Lung (tissue), 12 donors: Measurements from ENCODE around the gene SAMM50. TPM values are rescaled to one million over a fixed set of nuclear protein-coding genes. Genes with fewer than 3 reads are reported as not detected.

Source experiments
- ATAC-seq: fragments of 200-7000 bp; cut with Tn5 transposase; one replicate; pipeline ENCODE4 v1.9.1; 2020; ENCODE audit warnings: moderate number of reproducible peaks; ENCODE audit not compliant: insufficient read depth, low FRiP score
- DNase-seq, 3 donors: peaks; one replicate each; pipeline ENCODE4 v3.0.0-alpha.2; 2013 to 2017
- H3K27ac ChIP-seq, 2 donors: one replicate each; pipeline ENCODE4 v1.5.1; 2013; ENCODE audit warnings: mild to moderate bottlenecking in 2 of 2, moderate library complexity in 2 of 2, control low read depth in 1 of 2, inconsistent platforms in 1 of 2, low read depth in 1 of 2, low read length in 1 of 2
- H3K27me3 ChIP-seq, 3 donors: one replicate each; pipeline ENCODE4 v1.5.1; 2013; ENCODE audit warnings: low read length in 2 of 3; ENCODE audit not compliant: control insufficient read depth in 3 of 3, insufficient read depth in 3 of 3
- H3K36me3 ChIP-seq, 4 donors: one replicate each; pipeline ENCODE4 v1.5.1; 2013; ENCODE audit warnings: low read length in 4 of 4, mild to moderate bottlenecking in 1 of 4, moderate library complexity in 1 of 4; ENCODE audit not compliant: control insufficient read depth in 4 of 4, insufficient read depth in 4 of 4
- H3K4me1 ChIP-seq, 5 donors: one replicate each; pipeline ENCODE4 v1.5.1; 2013; ENCODE audit warnings: low read length in 5 of 5, mild to moderate bottlenecking in 2 of 5, moderate library complexity in 1 of 5; ENCODE audit not compliant: control insufficient read depth in 5 of 5, insufficient read depth in 5 of 5
- H3K4me3 ChIP-seq: one replicate; pipeline ENCODE4 v1.5.1; 2013; ENCODE audit warnings: mild to moderate bottlenecking, control low read depth, moderate library complexity
- H3K9ac ChIP-seq, 2 donors: one replicate each; pipeline ENCODE4 v1.5.1; 2013; ENCODE audit warnings: low read length in 2 of 2, control low read depth in 1 of 2; ENCODE audit not compliant: insufficient read depth in 1 of 2
- H3K9me3 ChIP-seq, 4 donors: one replicate each; pipeline ENCODE4 v1.5.1; 2013; ENCODE audit warnings: low read length in 3 of 4, mild to moderate bottlenecking in 1 of 4, moderate library complexity in 1 of 4; ENCODE audit not compliant: control insufficient read depth in 4 of 4, insufficient read depth in 3 of 4
- WGBS, 2 donors: extraction: QIAGEN DNeasy Blood & Tissue Kit; methylation state at CpG; one replicate each; pipeline ENCODE4 v1.1.7; 2013; 5-methylcytosine and 5-hydroxymethylcytosine counted together
- polyA plus RNA-seq, 2 donors: library from polyadenylated mRNA; stranded (reverse); fragments of 200-250 nt; gene quantifications; one replicate each; pipeline ENCODE4 v1.2.1, GENCODE V29; 2013
- total RNA-seq, 2 donors: library from RNA; depleted of rRNA in 1 of 2; stranded (reverse); fragments of >200 nt in 1 of 2; gene quantifications; one replicate each; pipeline ENCODE4 v1.2.1, GENCODE V29; 2014 to 2021
- TF ChIP-seq, protein P1 (sequence below): IDR thresholded peaks from 2 replicates; pipeline ENCODE4 v1.5.1; 2012; ENCODE audit warnings: mild to moderate bottlenecking; ENCODE audit errors: control extremely low read depth, extremely low read depth
- donor health status: control.
- donor health status: control.
- donor health status: Bipolar disorder and iron deficiency.
- donor health status: healthy.
- donor health status: DM: yes; HTN: yes; CAD: no.

SAMM50 gene
- total and polyA plus RNA-seq, 4 donors: 11.2 to 35.9 (median 30.5) TPM

DNA sequence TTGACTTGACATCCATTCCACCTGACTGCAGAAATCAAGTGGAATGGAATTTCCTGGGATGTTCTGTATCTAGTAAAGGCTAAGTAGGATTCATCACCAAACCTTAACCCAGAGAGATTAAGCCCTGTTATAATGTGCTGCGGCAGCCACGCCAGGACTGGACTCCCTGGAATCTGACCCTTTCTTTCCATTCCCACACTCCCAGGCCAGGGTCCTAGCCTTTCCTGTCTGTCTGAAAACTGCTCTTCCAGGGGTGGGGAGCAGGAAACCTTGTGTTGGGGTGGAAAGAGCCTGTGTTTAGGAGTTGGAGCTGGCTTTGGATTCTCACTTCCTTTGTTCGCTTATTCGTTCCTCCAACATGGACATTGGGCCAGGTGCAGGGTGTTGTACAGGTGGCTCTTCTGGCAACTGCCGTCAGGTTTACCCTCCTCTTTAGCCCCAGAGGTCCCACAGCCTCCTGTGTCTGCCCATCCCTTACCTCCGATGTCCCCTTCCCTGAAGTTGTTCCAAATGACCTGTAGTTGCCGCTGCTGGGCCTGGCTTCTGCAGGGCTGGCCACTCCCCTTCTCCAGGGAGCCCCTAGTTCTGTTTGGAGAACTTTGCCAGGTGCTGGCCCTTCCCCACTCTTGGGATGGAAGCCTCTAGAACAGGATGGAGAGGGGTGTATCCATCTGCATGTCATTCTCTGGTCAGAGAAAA is 48.3 kb downstream of the SAMM50 start:
- Histone ChIP-seq H3K27ac (no peak overlapping the region), H3K36me3 (peaks cover 0 to 4% (median 3%) of the 10 kb centered on the region in 4 donors), H3K4me1 (peaks cover 0 to 22% (median 8%) of the 10 kb centered on the region in 5 donors), H3K9me3 (peaks cover 0 to 6% (median 1%) of the 10 kb centered on the region in 4 donors), H3K27me3 (no peaks in the 10 kb centered on the region), H3K4me3 (no peak overlapping the region), H3K9ac (no peak overlapping the region)
- WGBS, 2 donors: 78 to 82% methylated on average over 7 of the region's 7 CpGs
- ATAC-seq: no peak
- TF ChIP-seq, protein P1, sequence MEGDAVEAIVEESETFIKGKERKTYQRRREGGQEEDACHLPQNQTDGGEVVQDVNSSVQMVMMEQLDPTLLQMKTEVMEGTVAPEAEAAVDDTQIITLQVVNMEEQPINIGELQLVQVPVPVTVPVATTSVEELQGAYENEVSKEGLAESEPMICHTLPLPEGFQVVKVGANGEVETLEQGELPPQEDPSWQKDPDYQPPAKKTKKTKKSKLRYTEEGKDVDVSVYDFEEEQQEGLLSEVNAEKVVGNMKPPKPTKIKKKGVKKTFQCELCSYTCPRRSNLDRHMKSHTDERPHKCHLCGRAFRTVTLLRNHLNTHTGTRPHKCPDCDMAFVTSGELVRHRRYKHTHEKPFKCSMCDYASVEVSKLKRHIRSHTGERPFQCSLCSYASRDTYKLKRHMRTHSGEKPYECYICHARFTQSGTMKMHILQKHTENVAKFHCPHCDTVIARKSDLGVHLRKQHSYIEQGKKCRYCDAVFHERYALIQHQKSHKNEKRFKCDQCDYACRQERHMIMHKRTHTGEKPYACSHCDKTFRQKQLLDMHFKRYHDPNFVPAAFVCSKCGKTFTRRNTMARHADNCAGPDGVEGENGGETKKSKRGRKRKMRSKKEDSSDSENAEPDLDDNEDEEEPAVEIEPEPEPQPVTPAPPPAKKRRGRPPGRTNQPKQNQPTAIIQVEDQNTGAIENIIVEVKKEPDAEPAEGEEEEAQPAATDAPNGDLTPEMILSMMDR: no peak
- DNase-seq: peak in 2 of 3 donors; percentile 31 to 40

DNA sequence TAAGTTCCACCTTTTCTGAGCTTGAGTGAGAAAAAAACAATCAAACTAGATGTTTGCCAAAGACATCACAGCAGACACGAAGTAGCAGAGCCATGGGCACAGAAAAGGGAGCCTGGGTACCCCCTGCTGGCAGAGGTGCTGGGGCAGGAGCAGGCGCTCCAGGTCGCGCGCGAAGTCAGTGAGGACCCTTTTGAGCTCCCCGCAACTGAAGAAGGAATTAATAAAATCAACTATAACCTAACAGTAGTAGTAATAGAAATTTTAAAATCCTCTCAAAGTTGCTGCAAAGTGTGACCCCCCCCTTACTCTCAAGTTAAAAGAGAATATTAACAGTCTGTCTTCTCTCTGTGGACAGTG is 48.8 kb downstream of the SAMM50 start:
- WGBS, 2 donors: 91 to 93% methylated on average over 7 of the region's 7 CpGs
- Histone ChIP-seq H3K9me3 (peaks cover 0 to 6% (median 1%) of the 10 kb centered on the region in 4 donors), H3K27me3 (no peaks in the 10 kb centered on the region), H3K36me3 (peaks cover 0 to 4% (median 0%) of the 10 kb centered on the region in 4 donors), H3K9ac (no peak overlapping the region), H3K27ac (no peak overlapping the region), H3K4me3 (no peak overlapping the region), H3K4me1 (peaks cover 0 to 21% (median 8%) of the 10 kb centered on the region in 5 donors)
- TF ChIP-seq, protein P1: no peak
- no peak for DNase-seq
- ATAC-seq: no peak

DNA sequence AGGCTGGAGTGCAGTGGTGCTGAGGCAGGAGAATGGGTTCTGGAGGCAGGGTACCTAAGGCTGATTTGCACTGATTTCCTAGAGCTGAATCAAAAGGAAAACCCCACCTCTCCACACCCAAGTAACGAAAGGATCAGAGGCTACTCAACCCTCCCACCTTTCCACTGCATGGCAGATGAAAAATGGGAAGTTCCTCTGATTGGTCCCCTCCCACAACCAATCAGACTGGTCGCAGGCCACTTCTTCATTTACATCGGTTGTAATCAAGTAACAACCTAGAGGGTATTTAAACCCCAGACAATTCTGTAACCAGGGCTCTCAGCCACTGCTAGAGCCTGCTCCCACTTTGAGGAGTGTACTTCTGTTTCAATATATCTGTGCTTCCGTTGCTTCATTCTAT is 50.3 kb downstream of the SAMM50 start:
- WGBS, 2 donors: 70 to 82% methylated on average over 4 of the region's 4 CpGs
- TF ChIP-seq, protein P1: no peak

More for the DNA sequence above, 50.3 kb downstream of the SAMM50 start:
- H3K36me3 ChIP-seq: no peaks in the 10 kb centered on the region
- no peak overlapping the region for H3K4me3 ChIP-seq
- H3K9me3 ChIP-seq: peaks cover 0 to 6% (median 1%) of the 10 kb centered on the region in 4 donors
- no peak for ATAC-seq
- no peak overlapping the region for H3K9ac ChIP-seq
- no peak for DNase-seq
- H3K27ac ChIP-seq: no peak overlapping the region
- no peaks in the 10 kb centered on the region for H3K27me3 ChIP-seq
- H3K4me1 ChIP-seq: peaks cover 0 to 21% (median 8%) of the 10 kb centered on the region in 5 donors
